ENCODE results near the gene SEZ6L2.

DNA sequence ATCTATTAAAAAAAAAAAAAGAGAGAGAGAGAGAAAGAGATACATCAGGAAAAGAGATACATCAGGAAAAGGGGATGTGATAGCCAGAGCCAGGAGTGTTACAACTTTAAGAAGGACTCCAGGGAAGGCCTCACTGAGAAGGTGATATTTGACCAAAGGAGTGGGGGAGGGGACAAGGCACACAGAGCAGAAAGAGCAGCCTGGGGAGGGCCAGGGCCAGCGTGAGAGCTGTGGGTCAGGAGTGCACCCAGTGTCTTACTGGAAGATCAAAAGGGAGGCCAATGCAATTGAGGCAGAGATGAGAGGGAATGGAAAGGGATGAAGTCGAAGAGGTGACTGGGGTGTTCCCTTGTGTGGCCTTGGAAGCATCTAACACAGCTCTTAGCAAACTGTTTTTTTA is 8.6 kb upstream of the SEZ6L2 start:
- TF ChIP-seq, protein P1, sequence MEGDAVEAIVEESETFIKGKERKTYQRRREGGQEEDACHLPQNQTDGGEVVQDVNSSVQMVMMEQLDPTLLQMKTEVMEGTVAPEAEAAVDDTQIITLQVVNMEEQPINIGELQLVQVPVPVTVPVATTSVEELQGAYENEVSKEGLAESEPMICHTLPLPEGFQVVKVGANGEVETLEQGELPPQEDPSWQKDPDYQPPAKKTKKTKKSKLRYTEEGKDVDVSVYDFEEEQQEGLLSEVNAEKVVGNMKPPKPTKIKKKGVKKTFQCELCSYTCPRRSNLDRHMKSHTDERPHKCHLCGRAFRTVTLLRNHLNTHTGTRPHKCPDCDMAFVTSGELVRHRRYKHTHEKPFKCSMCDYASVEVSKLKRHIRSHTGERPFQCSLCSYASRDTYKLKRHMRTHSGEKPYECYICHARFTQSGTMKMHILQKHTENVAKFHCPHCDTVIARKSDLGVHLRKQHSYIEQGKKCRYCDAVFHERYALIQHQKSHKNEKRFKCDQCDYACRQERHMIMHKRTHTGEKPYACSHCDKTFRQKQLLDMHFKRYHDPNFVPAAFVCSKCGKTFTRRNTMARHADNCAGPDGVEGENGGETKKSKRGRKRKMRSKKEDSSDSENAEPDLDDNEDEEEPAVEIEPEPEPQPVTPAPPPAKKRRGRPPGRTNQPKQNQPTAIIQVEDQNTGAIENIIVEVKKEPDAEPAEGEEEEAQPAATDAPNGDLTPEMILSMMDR (IDR thresholded peaks at IDR 0.05): no peak
- no peak for TF ChIP-seq POLR2A (IDR thresholded peaks at IDR 0.05)
